GM19239 (cell line): ENCODE results near the gene SLC22A15.
"Not testable (repeated sequence)": the region's sequence is repeated elsewhere in the genome, so short reads cannot be mapped to it uniquely, and the experiment has no call there.

ENCODE experiments used
- DNase-seq: peaks from one replicate; pipeline ENCODE4 v3.0.0; 2011; ENCODE audit warnings: low spot score; ENCODE audit not compliant: insufficient read length
- FAIRE-seq: peaks from 2 replicates; lab custom pipeline; 2011; peaks lifted over from hg19 to GRCh38; lab: Jason Lieb, UNC

The SLC22A15 gene

DNA sequence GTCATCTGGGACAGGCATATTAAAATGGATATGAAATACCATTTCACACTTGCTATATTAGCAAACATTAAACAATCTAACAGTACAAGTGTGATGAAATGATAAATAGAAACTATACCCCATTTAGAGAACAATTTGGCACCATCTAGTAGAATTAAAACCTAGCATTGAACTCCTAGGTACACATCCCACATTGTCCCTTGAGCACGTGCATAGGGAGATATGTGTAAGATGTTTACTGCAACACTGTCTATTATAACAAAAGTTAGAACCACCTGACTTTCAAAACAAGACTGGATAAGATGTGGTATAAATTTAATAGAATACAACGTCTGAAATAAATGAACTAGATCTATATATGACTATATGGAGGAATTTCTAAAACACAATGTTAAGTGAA is 3.8 kb downstream of the SLC22A15 start:
- DNase-seq (no peak), FAIRE-seq (no peak)

DNA sequence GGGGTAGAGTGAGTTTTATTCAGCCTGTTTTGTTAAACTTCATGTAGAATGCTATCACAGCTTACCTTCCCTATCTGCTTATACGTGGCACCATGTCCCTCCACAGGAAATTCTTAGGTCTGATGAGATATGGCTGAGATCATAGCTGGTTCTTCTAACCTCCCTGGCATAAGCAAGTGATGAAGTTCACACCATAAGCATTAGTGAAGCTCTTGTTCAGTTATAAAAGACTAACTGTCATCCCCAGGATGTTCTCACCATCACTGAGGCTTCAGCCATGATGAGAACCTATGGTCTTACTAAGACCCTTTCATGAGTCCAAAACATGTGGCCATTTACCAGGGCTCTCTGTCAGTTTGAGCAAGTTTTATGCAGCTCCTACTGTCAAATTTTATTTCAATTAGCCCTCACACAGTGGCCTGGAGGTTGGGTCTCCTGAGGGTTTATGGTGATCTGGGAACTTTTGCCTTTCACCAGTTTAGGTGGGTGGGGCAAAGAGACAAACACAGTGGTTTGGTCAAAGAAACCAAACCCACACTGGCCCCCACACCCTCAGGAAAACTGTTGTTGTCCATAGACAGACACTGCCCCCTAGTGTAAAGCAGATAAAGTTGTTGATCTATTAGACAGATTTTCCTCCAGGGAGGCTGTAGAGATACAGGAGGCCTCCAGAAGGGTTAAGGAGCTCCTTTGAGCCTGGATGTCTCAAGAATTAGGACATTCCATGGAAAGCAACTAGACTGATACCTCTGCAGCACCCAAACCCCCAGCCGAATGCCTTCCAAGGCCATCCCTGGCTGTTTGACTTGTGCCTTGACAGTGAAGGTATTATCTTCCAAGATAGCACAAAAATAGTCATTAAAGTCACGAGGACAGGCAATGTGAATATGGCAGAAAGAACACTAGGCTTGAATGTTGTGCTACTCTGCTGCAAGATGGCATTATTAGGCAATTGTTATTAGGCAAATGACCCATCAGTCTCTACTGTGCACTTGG is 5.0 kb downstream of the SLC22A15 start:
- no peak for DNase-seq
- peak; percentile 85 for FAIRE-seq

DNA sequence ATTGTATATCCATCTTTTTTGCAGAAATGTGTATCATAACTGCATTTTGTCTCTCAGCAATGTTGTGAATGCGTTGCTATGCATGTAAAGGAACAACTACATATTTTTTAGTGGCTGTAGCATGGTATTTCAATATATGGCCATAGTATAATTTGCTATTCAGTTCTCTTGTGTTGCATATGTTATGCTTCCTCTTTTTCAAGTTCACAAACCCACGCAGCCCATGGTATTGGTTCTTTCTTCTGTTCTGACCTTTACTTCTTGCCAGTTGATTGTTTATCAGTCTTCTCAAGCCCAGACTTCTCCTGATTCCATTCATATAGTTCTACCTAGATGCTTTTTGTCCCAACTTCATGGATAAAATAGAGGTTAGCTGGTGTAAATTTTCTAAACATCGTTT is 6.1 kb downstream of the SLC22A15 start:
- no peak for FAIRE-seq
- no peak for DNase-seq

DNA sequence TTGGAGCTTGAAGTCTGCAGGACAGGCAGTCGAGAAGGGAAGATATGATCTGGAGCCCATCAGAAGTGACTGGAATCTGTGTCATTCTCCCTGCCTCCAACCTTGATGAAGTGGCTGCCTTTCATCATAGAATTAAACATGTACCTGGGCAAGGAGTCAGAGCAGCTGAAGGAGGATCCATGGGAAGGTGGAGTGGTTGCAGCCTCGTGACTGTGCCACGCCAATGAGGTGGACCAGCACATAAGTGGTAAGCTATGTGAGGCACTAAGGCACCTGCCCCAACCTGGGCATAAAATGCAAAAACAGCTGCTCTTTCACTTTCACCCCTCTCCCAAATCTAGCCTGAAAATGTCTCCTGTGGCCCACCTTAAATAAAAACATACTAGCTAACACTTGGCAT is 7.3 kb downstream of the SLC22A15 start:
- no peak for FAIRE-seq

DNA sequence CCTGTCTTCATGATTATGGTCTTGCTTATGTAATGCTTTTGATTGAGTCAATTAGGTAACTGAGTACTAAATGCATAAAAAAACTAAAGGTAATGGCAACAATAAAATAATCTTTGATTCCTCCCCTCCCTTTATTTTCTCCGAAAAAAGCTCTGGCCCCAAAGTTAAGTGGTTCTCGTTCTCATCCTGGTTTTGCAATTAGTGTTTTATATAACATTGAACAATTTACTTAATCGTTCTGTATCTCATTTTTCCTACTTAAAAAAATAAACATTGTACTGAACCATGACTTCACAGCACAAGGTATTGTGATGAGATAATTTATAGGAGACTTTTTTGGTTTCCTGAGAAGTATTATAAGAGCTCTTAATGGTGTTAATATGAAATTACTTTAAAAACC is 11.3 kb downstream of the SLC22A15 start:
- DNase-seq (no peak), FAIRE-seq (no peak)

More for the DNA sequence above, 7.3 kb downstream of the SLC22A15 start:
- no peak for DNase-seq

DNA sequence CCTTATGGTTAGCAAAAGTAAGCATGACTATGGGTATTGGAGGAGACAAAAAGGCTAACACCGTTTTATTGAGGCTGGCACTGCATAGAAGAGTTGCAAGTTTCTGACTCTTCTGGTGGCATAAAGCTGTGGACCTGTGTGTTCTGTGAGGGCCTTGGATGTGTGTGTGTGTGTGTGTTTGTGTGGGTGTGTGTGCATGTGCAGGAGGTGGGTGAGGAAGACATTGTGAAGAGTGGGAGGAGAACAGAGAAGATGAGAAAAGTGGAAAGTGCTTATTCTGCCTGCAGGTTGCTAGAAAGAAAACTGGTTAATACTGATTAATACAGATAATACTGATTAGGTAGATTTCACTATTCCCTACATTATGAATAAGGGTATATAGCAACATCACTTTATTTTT is 12.6 kb downstream of the SLC22A15 start:
- FAIRE-seq (no peak), DNase-seq (no peak)

DNA sequence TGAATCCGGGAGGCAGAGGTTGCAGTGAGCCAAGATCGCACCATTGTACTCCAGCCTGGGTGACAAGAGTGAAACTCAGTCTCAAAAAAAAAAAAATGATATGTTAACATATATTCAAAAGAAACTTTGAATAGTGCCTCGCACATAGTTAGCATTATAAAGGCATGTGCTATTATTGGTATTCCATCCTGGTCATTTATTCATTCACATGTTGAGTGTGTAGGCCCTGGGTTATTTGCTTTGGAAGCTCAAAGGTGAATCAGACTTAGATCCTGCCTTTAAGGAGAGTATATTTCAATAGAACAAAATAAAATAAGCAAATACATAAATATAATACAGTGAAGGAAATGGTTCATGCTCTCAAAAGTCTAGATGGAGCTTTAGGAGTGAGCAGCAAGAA is 13.4 kb downstream of the SLC22A15 start:
- FAIRE-seq: no peak
- no peak for DNase-seq

DNA sequence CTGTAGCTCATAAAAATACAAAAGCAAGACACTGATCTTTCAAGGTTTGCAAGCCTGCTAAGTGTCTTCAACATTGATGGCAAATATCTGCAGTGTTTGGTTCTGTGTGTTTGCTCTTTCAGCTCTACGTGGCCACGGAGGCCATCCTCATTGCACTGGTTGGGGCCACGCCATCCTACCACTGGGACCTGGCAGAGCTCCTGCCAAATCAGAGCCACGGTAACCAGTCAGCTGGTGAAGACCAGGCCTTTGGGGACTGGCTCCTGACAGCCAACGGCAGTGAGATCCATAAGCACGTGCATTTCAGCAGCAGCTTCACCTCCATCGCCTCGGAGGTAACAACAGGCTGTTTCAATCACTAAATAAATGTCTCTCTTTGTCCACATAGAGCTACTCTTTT is 15.6 kb downstream of the SLC22A15 start:
- FAIRE-seq (no peak), DNase-seq (no peak)

DNA sequence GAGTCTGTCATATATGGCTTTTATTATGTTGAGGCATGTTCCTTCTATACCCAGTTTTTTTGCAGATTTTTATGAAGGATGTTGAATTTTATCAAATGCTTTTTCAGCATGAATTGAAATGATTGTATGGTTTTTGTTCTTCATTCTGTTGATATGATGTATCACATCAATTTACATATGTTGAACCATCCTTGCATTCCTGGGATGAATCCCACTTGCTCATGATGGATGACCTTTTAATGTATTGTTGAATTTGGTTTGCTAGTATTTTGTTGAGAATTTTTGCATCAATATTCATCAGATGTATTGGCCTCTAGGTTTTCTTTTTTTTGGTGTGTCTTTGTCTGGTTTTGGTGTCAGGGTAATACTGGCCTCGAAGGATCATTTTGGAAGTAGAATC is 21.6 kb downstream of the SLC22A15 start:
- not testable (repeated sequence) for DNase-seq, FAIRE-seq

DNA sequence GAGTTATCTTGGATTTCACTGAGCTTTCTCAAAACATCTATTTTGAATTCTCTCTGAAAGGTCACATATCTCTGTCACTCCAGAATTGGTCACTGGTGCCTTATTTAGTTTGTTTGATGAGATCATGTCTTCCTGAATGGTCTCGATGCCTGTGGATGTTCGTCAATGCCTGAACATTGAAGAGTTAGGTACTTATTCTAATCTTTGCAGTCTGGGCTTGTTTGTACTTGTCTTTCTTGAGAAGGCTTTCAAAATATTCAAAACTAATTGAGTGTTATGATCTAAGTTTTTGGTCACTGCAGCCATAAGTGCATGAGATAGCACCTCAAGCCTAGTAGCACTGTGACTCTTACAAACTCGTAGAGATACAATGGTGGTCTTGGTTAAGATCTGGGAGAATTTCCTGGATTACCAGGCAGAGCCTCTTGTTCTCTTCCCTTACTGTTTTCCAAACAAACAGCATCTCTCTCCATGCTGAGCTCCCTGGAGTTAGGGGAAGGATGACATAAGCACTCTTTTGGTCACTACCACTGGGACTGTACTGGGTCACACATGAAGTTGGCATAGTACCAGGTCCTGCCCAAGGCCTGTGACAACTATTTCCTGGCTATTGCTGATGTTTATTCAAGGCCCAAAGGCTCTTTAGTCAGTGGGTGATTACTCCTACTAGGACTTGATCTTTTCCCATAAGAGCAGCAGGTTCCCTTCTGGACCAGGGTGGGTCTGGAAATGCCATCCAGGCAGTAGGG is 25.6 kb downstream of the SLC22A15 start:
- DNase-seq: no peak
- no peak for FAIRE-seq

DNA sequence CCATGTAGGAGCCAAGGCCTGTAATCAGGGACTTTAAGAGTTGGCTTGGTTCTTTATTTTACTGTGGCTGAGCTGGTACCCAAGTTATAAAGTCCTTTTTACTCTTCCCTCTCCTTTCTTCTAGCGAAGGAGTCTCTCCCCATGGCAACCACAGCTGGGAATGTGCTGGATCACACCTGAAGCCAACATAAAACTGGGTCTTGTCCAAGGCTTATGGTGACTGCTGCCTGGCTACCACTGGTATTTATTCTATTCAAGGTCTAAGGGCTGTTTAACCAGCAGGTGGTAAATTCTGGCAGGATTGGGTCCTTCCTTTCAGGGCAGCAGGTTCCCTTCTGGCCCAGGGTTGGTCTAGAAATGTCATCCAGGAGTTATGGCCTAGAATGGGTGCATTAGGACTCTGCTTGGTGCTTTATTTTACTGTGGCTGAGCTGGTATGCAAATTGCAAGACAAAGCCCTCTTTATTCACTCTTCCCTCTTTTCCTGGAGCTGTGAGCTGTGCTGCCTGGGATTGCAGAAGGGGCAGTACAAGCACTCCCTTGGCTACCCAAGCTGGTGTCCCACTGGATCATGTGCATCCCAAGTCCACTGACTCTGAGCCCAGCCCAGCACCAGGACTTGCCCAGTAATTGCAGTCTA is 26.6 kb downstream of the SLC22A15 start:
- DNase-seq: no peak
- no peak for FAIRE-seq

DNA sequence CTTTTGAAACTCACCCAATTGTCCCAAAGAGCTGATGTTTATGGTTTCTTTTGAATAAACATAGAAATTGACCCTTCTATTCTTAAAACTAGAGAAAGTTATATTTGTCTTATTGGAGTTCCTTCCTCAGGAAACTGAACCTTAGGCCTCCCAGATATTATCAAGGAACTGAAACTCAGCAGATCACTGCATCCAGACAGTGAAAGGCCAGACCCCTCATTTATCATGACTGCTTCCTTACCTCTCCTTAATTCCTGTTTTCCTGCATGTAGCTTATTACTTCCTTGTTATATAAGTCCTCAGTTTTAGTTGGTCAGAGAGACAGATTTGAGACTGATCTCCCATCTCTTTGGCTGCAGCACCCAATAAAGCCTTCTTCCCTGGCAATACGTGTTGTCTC is 27.5 kb downstream of the SLC22A15 start:
- DNase-seq: no peak
- no peak for FAIRE-seq

DNA sequence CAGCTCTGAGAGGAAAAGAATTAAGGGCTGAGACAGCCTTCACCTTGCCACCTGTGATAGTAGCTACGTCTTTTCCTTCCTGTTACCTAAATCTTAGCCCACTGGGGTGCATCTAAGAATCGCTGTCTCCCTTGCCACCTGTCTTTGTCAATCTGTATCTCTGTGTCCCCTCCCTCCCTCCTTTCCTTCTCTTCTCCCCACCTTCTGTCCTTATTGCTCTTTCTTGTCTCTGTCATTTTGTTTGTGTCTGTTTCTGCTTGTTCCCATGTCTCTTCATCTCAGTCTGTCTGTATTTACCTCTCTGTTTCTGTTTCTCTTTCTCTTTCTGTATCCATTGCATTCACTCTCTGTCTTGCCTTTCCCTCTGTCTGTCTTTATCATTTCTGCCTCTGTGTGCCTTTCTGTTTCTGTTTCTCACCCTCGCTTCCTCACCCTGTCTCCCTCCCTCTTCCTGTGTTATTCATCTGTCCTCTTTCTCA is 30.2 kb downstream of the SLC22A15 start:
- FAIRE-seq: peak; percentile 89
- no peak for DNase-seq

DNA sequence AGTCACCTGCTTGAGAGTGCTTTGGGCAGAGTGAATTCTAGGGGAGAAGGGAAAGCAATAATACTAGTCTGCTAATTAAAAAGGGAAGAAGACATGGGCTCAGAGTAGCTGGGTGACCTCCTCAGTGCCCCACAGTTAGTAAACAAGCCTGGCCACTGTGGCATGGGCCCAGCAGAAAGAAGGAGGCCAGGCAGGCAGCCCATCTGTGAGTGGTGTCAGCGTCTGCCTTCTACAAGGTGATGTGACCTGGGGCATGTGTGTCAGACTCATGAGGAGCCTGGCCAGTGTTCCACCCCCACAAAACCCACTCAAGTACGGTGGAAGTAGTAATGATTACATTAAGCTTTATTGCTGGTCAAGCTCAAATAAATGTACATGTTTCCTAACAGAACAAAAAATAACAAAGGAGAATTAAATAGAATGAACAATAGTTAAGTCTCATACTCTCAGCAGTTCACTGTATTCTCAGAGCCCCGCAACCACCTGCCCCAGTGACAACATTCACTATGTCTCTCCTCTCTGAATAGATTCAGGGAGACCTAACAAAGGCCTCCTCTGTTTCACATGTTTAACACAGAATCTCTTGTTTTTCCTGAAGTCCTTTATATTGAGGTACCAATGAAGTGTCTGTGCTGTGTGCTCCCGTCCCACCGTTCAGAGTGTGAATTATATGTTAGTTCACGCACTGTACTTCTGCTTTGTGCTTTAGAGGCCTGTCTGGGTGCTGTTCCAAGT is 32.5 kb downstream of the SLC22A15 start:
- DNase-seq: no peak
- FAIRE-seq: no peak

DNA sequence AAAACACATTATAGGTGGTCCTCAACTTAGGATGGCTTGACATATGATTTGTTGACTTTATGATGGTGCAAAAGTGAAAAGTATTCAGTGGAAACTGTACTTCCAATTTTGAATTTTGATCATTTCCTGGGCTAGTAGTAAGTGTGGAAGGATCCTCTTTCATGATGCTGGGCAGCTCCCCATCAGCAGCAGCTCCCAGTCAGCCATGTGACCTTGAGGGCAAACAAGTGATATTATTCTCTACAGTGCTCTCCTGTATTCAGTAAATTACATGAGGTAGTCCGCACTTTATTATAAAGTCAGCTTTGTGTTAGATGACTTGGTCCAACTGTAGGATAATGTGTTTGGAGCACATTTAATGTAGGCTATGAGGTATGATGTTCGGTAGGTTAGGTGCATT is 36.4 kb downstream of the SLC22A15 start:
- FAIRE-seq: no peak
- DNase-seq: no peak

DNA sequence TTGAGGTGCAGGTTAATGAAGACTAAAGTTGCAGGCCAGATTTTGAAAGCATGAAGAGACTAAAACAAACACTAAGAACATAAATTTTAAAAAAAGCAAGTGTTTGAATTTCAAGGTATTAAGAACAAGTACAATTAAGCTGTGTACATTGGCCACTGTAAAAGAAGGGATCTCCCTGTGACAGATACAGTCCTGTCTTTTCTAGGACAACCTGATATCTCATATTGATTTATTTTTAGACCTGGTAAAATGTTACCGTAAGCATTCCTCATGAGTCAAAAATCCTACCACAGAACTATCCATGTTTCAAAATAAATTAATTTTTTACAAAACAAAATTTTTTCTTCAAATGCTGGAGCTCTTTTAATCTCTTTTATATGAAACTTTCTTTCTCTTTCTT is 39.4 kb downstream of the SLC22A15 start:
- FAIRE-seq: no peak
- DNase-seq: no peak

DNA sequence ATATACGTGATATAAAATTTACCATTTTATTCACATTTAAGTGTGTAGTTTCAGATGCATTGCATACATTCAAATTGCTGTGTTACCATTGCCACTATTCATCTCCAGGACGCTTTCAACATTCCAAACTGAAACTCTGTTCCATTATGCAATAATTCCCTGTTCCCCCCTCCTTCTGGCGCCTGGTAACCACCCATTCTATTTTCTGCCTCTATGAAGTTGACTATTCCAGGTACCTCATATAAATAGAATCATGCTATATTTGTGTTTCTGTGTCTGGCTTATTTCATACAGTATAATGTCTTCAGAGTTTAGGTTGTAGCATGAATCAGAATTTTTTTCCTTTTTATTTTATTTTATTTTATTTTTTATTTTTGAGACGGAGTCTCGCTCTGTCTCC is 41.7 kb downstream of the SLC22A15 start:
- no peak for DNase-seq
- no peak for FAIRE-seq

DNA sequence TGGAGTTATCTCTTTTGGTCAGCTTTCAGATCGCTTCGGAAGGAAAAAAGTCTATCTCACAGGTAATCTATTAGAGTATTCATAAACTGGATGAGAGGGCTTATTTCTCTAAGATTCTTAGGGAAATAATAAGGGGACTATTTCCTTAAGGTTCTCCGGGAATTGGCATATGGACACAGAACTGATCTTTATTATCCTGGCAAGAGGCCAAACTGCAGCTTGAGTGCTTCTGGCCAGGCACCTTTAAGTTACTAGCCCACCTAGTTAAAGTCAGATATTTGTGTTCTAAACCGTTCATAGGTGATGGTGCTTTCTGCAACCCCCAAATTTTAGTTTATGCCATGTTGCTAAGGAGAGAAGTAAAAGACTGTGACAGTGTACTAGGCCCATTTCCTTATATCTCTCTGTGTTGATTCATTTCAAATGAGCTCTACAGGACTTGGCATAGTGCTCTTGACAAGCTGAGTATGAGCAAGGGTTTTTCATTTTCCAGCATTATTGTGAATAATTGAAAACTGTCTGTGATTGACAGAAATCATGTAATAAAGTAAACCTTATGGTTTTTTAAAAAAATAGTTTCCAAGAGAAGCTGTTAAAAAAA is 43.4 kb downstream of the SLC22A15 start:
- DNase-seq: no peak
- FAIRE-seq: no peak

DNA sequence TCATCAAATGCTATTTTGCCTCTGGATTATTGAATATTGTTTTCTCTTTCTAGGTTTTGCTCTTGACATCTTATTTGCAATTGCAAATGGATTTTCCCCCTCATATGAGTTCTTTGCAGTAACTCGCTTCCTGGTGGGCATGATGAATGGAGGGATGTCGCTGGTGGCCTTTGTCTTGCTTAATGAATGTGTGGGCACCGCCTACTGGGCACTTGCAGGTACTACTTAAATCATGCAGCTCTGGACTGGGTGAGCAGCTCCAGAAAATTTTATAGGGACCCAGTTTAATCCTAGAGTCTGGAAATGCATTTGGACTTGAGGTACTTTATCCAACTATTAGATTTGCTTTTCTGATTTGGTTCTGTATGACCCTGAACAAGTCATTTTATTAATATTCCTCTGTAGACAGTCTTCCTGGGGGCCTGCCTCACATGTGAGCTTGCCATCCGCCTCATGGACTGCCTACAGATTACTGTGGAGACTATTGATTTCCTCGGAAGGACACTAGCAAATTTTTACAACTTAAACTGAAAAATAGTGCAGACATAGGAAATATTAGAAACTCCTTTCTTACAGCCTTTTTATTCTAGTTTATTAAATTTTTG is 44.5 kb downstream of the SLC22A15 start:
- DNase-seq: peak; percentile 41
- FAIRE-seq: no peak
